GM12872 (cell line): ENCODE results near the gene TRPM6.

Source experiments
- CTCF ChIP-seq: IDR thresholded peaks from 3 replicates; pipeline ENCODE4 v1.5.1; 2011; ENCODE audit warnings: low read depth, mild to moderate bottlenecking, low read length, moderate library complexity; ENCODE audit not compliant: insufficient read depth

Gene TRPM6

GRCh38 chr9:74817281-74817810 lies 70.4 kb downstream of the TRPM6 start:
- TF ChIP-seq CTCF: no peak

- TF ChIP-seq CTCF: no peak
These were observed 77.5 kb downstream of the TRPM6 start for GRCh38 chr9:74810200-74810599.

GRCh38 chr9:74804018-74804385 lies 83.7 kb downstream of the TRPM6 start:
- no peak for TF ChIP-seq CTCF

- TF ChIP-seq CTCF: no peak
These were observed 84.2 kb downstream of the TRPM6 start for GRCh38 chr9:74803376-74804017.

GRCh38 chr9:74800226-74800625 lies 87.5 kb downstream of the TRPM6 start:
- no peak for TF ChIP-seq CTCF

- TF ChIP-seq CTCF: no peak
These were observed 91.9 kb downstream of the TRPM6 start for GRCh38 chr9:74795803-74796202.

GRCh38 chr9:74795081-74795480 lies 92.6 kb downstream of the TRPM6 start:
- no peak for TF ChIP-seq CTCF
